ENCODE results near the gene CPXM1. TPM values are rescaled to one million over a fixed set of nuclear protein-coding genes. Genes with fewer than 3 reads are reported as not detected.

CPXM1 gene
- total RNA-seq, 1 donor from 2014 or later, result 0.69 TPM

DNA sequence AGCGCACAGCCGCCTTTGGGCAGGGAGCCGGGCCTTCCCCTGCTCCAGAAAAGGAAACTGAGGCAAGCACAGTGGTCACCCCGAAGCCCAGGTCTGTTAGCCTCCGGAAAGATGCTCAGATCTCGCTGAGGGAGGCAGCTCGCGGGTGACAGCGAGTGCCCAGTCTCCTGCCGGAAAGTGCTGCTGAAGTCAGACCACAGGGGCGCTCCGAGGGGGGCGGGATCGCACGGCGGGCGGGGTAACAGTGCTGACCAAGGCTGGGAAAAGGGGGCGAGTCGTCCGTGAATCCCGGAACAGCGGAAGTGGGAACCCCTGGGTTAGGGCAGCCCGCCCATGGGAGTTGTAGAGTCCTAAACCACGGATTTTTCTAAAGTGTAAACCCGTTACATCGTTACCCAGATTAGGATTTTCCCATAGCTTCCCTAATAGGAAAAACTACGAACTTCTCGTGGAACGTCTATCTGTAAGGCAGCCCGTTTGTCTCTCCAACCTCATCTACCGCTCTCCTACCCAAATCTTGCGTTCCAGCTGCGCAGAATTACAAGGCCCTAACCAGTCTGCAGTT is 40.6 kb upstream of the CPXM1 start:
- TF ChIP-seq, protein P1, sequence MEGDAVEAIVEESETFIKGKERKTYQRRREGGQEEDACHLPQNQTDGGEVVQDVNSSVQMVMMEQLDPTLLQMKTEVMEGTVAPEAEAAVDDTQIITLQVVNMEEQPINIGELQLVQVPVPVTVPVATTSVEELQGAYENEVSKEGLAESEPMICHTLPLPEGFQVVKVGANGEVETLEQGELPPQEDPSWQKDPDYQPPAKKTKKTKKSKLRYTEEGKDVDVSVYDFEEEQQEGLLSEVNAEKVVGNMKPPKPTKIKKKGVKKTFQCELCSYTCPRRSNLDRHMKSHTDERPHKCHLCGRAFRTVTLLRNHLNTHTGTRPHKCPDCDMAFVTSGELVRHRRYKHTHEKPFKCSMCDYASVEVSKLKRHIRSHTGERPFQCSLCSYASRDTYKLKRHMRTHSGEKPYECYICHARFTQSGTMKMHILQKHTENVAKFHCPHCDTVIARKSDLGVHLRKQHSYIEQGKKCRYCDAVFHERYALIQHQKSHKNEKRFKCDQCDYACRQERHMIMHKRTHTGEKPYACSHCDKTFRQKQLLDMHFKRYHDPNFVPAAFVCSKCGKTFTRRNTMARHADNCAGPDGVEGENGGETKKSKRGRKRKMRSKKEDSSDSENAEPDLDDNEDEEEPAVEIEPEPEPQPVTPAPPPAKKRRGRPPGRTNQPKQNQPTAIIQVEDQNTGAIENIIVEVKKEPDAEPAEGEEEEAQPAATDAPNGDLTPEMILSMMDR (IDR thresholded peaks at IDR 0.05; ENCODE audit: borderline replicate concordance), result no peak

DNA sequence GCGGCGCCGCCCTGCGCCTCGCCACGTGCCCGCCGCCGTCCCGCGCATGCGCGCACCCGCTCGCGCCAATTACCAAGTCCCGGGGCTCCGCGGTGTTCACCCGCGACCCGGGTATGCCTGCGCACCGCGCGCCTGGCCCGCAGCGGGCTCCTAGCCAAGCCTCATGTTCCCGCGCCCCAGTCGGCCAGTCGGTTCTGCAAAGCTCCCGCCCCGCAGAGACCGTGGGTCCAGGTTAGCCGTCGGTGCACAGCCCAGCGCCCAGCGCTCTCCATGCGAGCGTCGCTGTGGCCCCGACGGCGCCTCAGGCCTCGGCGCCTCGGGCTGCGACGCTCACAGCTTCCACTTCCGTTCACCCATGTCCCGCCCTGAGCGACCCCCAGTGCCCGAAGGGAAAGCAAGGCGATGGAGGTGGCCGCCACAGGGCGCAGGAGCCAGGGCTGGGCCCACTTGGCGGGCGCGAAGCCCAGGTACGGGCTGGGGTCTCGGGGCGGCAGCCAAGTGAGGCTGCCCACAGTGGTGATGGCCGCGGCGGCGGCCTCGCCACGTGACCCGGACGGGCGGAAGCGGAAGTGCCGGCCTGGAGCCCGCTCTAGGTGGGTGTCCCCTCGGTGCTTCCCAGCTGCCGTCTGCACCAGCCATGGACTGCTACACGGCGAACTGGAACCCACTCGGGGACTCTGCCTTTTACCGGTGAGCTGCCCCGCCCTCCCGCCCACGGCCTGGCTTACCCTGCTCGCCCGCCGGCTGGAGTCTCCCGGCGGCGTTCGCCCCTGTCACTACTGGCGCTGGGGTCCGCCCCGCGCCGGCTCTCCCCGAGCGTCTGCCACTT is 39.9 kb upstream of the CPXM1 start, which contains the start of the genes PCED1A and VPS16:
Gene PCED1A, minus strand, starts transcription at position 518 of the 829 bp plus-strand sequence. CDS start 743 bp downstream, outside the sequence.
Gene VPS16, plus strand, starts transcription at position 608 of the 829 bp plus-strand sequence. Its CDS starts 30 bp downstream, at position 638.
- intact Hi-C loops (cut with micrococcal nuclease), result no loop called here
- peaks cover 2% of the 10 kb centered on the region for H3K36me3 ChIP-seq
- peak within 1 kb of the TSS; percentile 95 for H3K27ac ChIP-seq (replicated peaks)
- H3K4me1 ChIP-seq, result peaks cover 29% of the 10 kb centered on the region
- H3K4me3 ChIP-seq, result peak within 1 kb of the TSS; percentile 95
- DNase-seq, result peak; percentile 89
- TF ChIP-seq, protein P1 (IDR thresholded peaks at IDR 0.05; ENCODE audit: borderline replicate concordance), result no peak
- H3K27me3 ChIP-seq (ENCODE audit: low read depth), result no peaks in the 10 kb centered on the region
- H3K9me3 ChIP-seq (replicated peaks), result no peaks in the 10 kb centered on the region

More for the DNA sequence above, 40.6 kb upstream of the CPXM1 start:
- Histone ChIP-seq H3K27me3 (ENCODE audit: low read depth) (no peaks in the 10 kb centered on the region), H3K9me3 (replicated peaks) (no peaks in the 10 kb centered on the region), H3K4me3 (peak overlapping the region; percentile 95), H3K36me3 (no peaks in the 10 kb centered on the region), H3K4me1 (peaks cover 29% of the 10 kb centered on the region), H3K27ac (replicated peaks) (peak overlapping the region; percentile 95)
- intact Hi-C loops (cut with micrococcal nuclease), result no loop called here
- peak; percentile 61 for DNase-seq

DNA sequence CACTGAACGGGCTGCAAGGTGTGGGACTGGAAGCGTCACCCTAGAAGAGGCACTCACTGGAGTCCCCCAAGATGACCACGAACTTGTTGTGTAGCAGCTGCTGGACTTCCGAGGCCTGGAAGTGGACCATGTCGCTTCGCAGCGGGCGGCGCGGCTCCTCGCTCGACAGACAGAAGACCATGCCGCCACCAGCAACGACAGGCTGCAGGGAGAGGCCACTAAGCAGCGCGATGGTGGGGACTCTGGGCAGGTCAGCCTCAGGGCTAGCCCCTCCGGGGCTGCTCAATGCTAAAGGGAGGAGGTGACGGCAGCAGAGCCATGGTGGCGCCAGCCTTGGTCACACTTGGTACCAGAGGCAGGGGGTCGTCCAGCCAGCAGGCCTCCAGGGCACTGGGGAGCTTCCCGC is 39.3 kb upstream of the CPXM1 start:
- Histone ChIP-seq H3K9me3 (replicated peaks) (no peaks in the 10 kb centered on the region), H3K4me1 (peaks cover 29% of the 10 kb centered on the region), H3K4me3 (peak overlapping the region; percentile 95), H3K27ac (replicated peaks) (peak overlapping the region; percentile 95), H3K36me3 (peaks cover 4% of the 10 kb centered on the region), H3K27me3 (ENCODE audit: low read depth) (no peaks in the 10 kb centered on the region)
- TF ChIP-seq, protein P1 (IDR thresholded peaks at IDR 0.05; ENCODE audit: borderline replicate concordance), result no peak
- intact Hi-C loops (cut with micrococcal nuclease), result no loop called here
- no peak for DNase-seq

DNA sequence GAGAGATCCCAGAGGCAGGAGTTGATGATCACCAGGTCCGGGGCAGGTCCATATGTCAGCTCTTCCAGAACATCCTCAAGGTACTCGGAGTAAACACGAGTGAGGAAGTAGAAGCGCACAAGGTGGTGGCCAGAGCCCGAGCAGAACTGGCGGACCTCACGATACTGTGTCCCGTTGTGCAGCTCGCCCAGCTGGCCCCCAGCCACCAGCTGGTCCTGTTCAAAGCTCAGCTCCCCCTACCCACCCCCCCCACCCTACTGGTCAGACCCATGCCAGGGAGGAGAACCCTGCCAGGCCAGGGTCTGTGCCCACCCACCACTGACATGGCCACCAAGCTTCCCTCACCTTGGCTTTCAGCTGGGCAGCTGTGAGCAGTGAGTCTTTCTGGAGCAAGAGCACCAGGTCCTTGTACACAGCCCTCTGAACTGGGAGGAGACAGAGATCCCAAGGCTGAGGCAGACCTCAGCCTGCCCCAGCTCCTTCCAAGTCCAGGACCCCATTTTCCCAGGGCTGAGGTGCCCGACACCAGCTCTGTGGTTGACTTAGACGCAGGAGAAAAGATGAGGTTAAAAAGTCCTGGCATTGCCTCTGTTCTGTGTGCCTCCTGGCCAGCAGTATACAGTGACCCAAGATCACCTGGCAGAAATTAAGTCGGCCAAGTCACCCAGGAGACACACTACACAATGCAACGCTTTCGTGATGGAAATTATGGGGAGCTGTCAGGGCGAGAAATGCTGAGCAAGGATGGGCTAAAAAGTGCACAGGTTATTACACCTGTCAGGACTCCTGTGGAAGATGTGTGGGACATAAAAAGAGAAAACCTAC is 38.6 kb upstream of the CPXM1 start:
- Histone ChIP-seq H3K36me3 (peaks cover 4% of the 10 kb centered on the region), H3K4me3 (peak overlapping the region; percentile 95), H3K27ac (replicated peaks) (no peak overlapping the region), H3K4me1 (peaks cover 29% of the 10 kb centered on the region), H3K9me3 (replicated peaks) (no peaks in the 10 kb centered on the region), H3K27me3 (ENCODE audit: low read depth) (no peaks in the 10 kb centered on the region)
- DNase-seq, result no peak
- TF ChIP-seq, protein P1 (IDR thresholded peaks at IDR 0.05; ENCODE audit: borderline replicate concordance), result no peak
- intact Hi-C loops (cut with micrococcal nuclease), result no loop called here

DNA sequence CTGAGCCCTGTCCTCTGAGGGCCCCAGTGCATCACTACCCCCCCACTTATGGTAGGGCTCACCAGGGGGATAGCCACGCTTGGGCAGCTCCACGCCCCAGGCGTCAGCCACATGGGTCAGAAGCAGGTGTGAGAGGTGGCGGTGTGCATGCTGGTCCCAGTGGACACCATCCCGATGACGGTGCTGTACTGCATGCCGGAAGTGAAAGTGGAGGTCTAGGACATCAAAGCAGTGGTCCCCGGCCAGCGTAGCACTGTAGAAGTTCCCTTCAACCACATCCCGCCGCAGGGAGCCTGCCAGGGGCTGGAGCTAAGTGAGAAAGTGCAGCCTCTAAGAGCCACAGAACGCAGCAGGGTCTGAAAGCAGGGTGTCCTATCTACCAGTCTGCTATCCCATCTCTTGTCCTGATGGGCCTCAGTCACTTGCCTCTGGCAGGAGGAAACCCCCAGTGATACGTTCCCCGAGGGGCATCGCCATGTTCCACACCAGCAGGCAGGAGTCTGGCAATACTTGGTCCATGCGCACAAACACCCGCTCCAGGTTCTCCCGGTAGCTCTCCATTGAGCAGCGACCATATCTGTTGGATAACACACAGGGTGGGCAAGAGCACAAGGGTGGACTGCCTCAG is 37.9 kb upstream of the CPXM1 start:
- H3K36me3 ChIP-seq, result peaks cover 4% of the 10 kb centered on the region
- peaks cover 29% of the 10 kb centered on the region for H3K4me1 ChIP-seq
- DNase-seq, result no peak
- no peak overlapping the region for H3K4me3 ChIP-seq
- H3K27me3 ChIP-seq (ENCODE audit: low read depth), result no peaks in the 10 kb centered on the region
- H3K27ac ChIP-seq (replicated peaks), result no peak overlapping the region
- no peaks in the 10 kb centered on the region for H3K9me3 ChIP-seq (replicated peaks)
- intact Hi-C loops (cut with micrococcal nuclease), result no loop called here
- TF ChIP-seq, protein P1 (IDR thresholded peaks at IDR 0.05; ENCODE audit: borderline replicate concordance), result no peak

All from left ventricle myocardium inferior (tissue), 1 donor.